H1 (cell line): Measurements from ENCODE around the gene FADS2. TPM values are rescaled to one million over a fixed set of nuclear protein-coding genes. Genes with fewer than 3 reads are reported as not detected.

Source experiments
- CTCF ChIA-PET: fragments of 300-600 bp; sonication (Branson Sonifier 250); formaldehyde crosslinking; loops from one replicate; lab custom pipeline; 2021; ENCODE audit not compliant: partially characterized antibody; lab: Charles Lee
- POLR2A ChIA-PET: fragments of 300-600 bp; sonication (Branson Sonifier 250); formaldehyde crosslinking; loops from one replicate; lab custom pipeline; 2021; ENCODE audit warnings: inconsistent platforms; ENCODE audit not compliant: partially characterized antibody; lab: Charles Lee
- DNase-seq, 2 experiments: peaks; one replicate each; pipeline versions ENCODE4 v3.0.0 to v3.0.0-alpha.2; 2010 to 2022; ENCODE audit warnings: low spot score in 2 of 2, low read depth in 1 of 2, mixed read lengths in 1 of 2
- FAIRE-seq: peaks from 2 replicates; lab custom pipeline; 2011; peaks lifted over from hg19 to GRCh38; lab: Jason Lieb, UNC
- H2AFZ ChIP-seq: 2 replicates; pipeline ENCODE4 v1.8.1; 2012; ENCODE audit warnings: low read length, inconsistent platforms
- H2AK5ac ChIP-seq: 2 replicates; pipeline ENCODE4 v1.6.1; 2013; ENCODE audit warnings: low read depth, low read length
- H2BK120ac ChIP-seq: replicated peaks from 2 replicates; pipeline ENCODE3; 2013; ENCODE audit warnings: low read depth, low read length, inconsistent platforms
- H2BK12ac ChIP-seq: 2 replicates; pipeline ENCODE4 v1.6.1; 2013; ENCODE audit warnings: low read depth, low read length
- H2BK15ac ChIP-seq: 2 replicates; pipeline ENCODE4 v1.6.1; 2013; ENCODE audit warnings: low read length
- H2BK20ac ChIP-seq: 2 replicates; pipeline ENCODE4 v1.6.1; 2013; ENCODE audit warnings: low read length
- H2BK5ac ChIP-seq: 2 replicates; pipeline ENCODE4 v1.6.1; 2013; ENCODE audit warnings: low read depth, low read length
- H3K14ac ChIP-seq: 2 replicates; pipeline ENCODE4 v1.6.1; 2013; ENCODE audit warnings: inconsistent platforms; ENCODE audit not compliant: insufficient read length
- H3K18ac ChIP-seq: 2 replicates; pipeline ENCODE4 v1.6.1; 2013; ENCODE audit warnings: low read length; ENCODE audit errors: extremely low read depth
- H3K23ac ChIP-seq: 2 replicates; pipeline ENCODE4 v1.6.1; 2013; ENCODE audit warnings: inconsistent platforms; ENCODE audit not compliant: insufficient read length
- H3K23me2 ChIP-seq: 2 replicates; pipeline ENCODE4 v1.6.1; 2013; ENCODE audit warnings: low read depth, low read length
- H3K27ac ChIP-seq: 2 replicates; pipeline ENCODE4 v1.6.1; 2011; ENCODE audit warnings: low read depth, low read length, inconsistent platforms
- H3K27me3 ChIP-seq, 4 experiments: replicated peaks in 1 of 4; 1 replicate in 1 of 4; 2 replicates in 3 of 4; pipeline versions ENCODE4 v1.6.1 to v1.8.1; 2011 to 2013; ENCODE audit warnings: low read length in 3 of 4, mild to moderate bottlenecking in 3 of 4, inconsistent platforms in 2 of 4, mixed read lengths in 2 of 4, moderate library complexity in 1 of 4; ENCODE audit not compliant: control insufficient read depth in 3 of 4, insufficient read depth in 3 of 4; ENCODE audit errors: extremely low read depth in 1 of 4
- H3K36me3 ChIP-seq, 4 experiments: 2 replicates each; pipeline versions ENCODE4 v1.6.1 to v1.8.1; 2011 to 2013; ENCODE audit warnings: mild to moderate bottlenecking in 4 of 4, low read length in 3 of 4, moderate library complexity in 2 of 4, control low read depth in 1 of 4, inconsistent platforms in 1 of 4; ENCODE audit not compliant: insufficient read depth in 4 of 4, control insufficient read depth in 2 of 4
- H3K4ac ChIP-seq: replicated peaks from 2 replicates; pipeline ENCODE3; 2013; ENCODE audit warnings: low read length, low read depth, mixed read lengths, inconsistent platforms; ENCODE audit not compliant: insufficient read length
- H3K4me1 ChIP-seq, 4 experiments: replicated peaks in 1 of 4; 1 replicate in 1 of 4; 2 replicates in 3 of 4; pipeline versions ENCODE4 v1.6.1 to v1.8.1; 2011 to 2013; ENCODE audit warnings: low read length in 3 of 4, inconsistent platforms in 2 of 4, mixed read lengths in 1 of 4; ENCODE audit not compliant: insufficient read depth in 4 of 4, control insufficient read depth in 3 of 4
- H3K4me2 ChIP-seq, 2 experiments: 2 replicates each; pipeline versions ENCODE4 v1.6.1 to v1.8.1; 2011 to 2013; ENCODE audit warnings: low read depth in 2 of 2, low read length in 2 of 2, control low read depth in 1 of 2, inconsistent platforms in 1 of 2, mild to moderate bottlenecking in 1 of 2; ENCODE audit not compliant: insufficient read depth in 1 of 2
- H3K4me3 ChIP-seq, 4 experiments: fragments of 200-600, 300-600 bp in 1 of 4; sonication (generic), shearing (Covaris generic), sonication (Bioruptor Twin) in 1 of 4; 2 replicates each; pipeline versions ENCODE4 v1.5.1 to v1.8.1; 2011 to 2016; ENCODE audit warnings: low read length in 4 of 4, low read depth in 3 of 4, control low read depth in 2 of 4, inconsistent platforms in 2 of 4, mild to moderate bottlenecking in 2 of 4, mixed read lengths in 1 of 4, moderate library complexity in 1 of 4; ENCODE audit not compliant: insufficient read depth in 2 of 4; ENCODE audit errors: extremely low read depth in 1 of 4
- H3K56ac ChIP-seq: replicated peaks from 2 replicates; pipeline ENCODE3; 2013; ENCODE audit warnings: low read depth, mild to moderate bottlenecking, mixed read lengths, low read length, inconsistent platforms; ENCODE audit not compliant: insufficient read length
- H3K79me1 ChIP-seq: 2 replicates; pipeline ENCODE4 v1.6.1; 2013; ENCODE audit warnings: low read depth, low read length, control low read depth
- H3K79me2 ChIP-seq, 2 experiments: 2 replicates each; pipeline versions ENCODE4 v1.6.1 to v1.8.1; 2012 to 2013; ENCODE audit warnings: low read length in 2 of 2, mild to moderate bottlenecking in 2 of 2, inconsistent platforms in 1 of 2; ENCODE audit not compliant: insufficient read depth in 2 of 2, control insufficient read depth in 1 of 2
- H3K9ac ChIP-seq, 4 experiments: replicated peaks in 1 of 4; 1 replicate in 1 of 4; 2 replicates in 3 of 4; pipeline versions ENCODE4 v1.6.1 to v1.8.1; 2011 to 2013; ENCODE audit warnings: low read depth in 3 of 4, low read length in 3 of 4, control low read depth in 2 of 4, mild to moderate bottlenecking in 2 of 4, moderate library complexity in 2 of 4, inconsistent platforms in 1 of 4; ENCODE audit errors: extremely low read depth in 1 of 4
- H3K9me3 ChIP-seq, 2 experiments: 2 replicates each; pipeline versions ENCODE4 v1.6.1 to v1.8.1; 2012 to 2013; ENCODE audit warnings: mild to moderate bottlenecking in 2 of 2, moderate library complexity in 2 of 2, control low read depth in 1 of 2, inconsistent platforms in 1 of 2, low read depth in 1 of 2, low read length in 1 of 2, mixed read lengths in 1 of 2; ENCODE audit not compliant: insufficient read depth in 2 of 2
- H4K20me1 ChIP-seq, 2 experiments: replicated peaks in 1 of 2; 2 replicates each; pipeline versions ENCODE3 to v1.8.1; 2011 to 2013; ENCODE audit warnings: inconsistent platforms in 2 of 2, low read length in 2 of 2, mild to moderate bottlenecking in 1 of 2; ENCODE audit not compliant: insufficient read depth in 2 of 2, control insufficient read depth in 1 of 2
- H4K5ac ChIP-seq: 2 replicates; pipeline ENCODE4 v1.6.1; 2013; ENCODE audit warnings: low read length, low read depth, mixed read lengths, inconsistent platforms; ENCODE audit not compliant: insufficient read length
- H4K8ac ChIP-seq: 2 replicates; pipeline ENCODE4 v1.8.0; 2013; ENCODE audit warnings: mild to moderate bottlenecking, moderate library complexity, low read length, inconsistent platforms; ENCODE audit not compliant: insufficient read depth; ENCODE audit errors: extremely low read depth
- H4K91ac ChIP-seq: replicated peaks from 2 replicates; pipeline ENCODE3; 2013; ENCODE audit warnings: low read length, mixed read lengths, inconsistent platforms; ENCODE audit not compliant: insufficient read length
- ASH2L ChIP-seq: fragments of 200-600, 300-600 bp; sonication (generic); IDR thresholded peaks from one replicate; pipeline ENCODE4 v1.7.1; 2017; ENCODE audit warnings: low read length
- BACH1 ChIP-seq: IDR thresholded peaks from 2 replicates; pipeline ENCODE4 v1.6.1; 2012; ENCODE audit warnings: low read length, improper control_type of control experiment
- EGR1 ChIP-seq: IDR thresholded peaks from 2 replicates; pipeline ENCODE4 v1.6.1; 2011; ENCODE audit warnings: low read depth, low read length, borderline replicate concordance
- EP300 ChIP-seq, 2 experiments: IDR thresholded peaks; 1 replicate in 1 of 2; 2 replicates in 1 of 2; pipeline ENCODE4 v1.6.1; 2011 to 2012; ENCODE audit warnings: low read depth in 2 of 2, low read length in 2 of 2, mild to moderate bottlenecking in 2 of 2, borderline replicate concordance in 1 of 2, inconsistent platforms in 1 of 2, moderate library complexity in 1 of 2
- HDAC6 ChIP-seq: IDR thresholded peaks from one replicate; pipeline ENCODE4 v1.7.1; 2012; ENCODE audit warnings: low read depth, mild to moderate bottlenecking, inconsistent platforms, low read length, moderate library complexity
- MAFK ChIP-seq: IDR thresholded peaks from 2 replicates; pipeline ENCODE4 v1.6.1; 2012; ENCODE audit warnings: low read depth, mild to moderate bottlenecking, improper control_type of control experiment, low read length
- NANOG ChIP-seq: IDR thresholded peaks from 2 replicates; pipeline ENCODE4 v1.6.1; 2011; ENCODE audit warnings: low read length, low read depth, mild to moderate bottlenecking, inconsistent platforms; ENCODE audit not compliant: insufficient read depth, poor library complexity, severe bottlenecking
- PHF8 ChIP-seq: fragments of 200-600 bp; sonication (generic); conservative IDR thresholded peaks from 2 replicates; pipeline ENCODE4 v1.7.1; 2012; ENCODE audit warnings: low read depth, mild to moderate bottlenecking, inconsistent platforms, low read length, moderate library complexity
- POU5F1 ChIP-seq: IDR thresholded peaks from 2 replicates; pipeline ENCODE4 v1.6.1; 2011; ENCODE audit warnings: low read depth, mild to moderate bottlenecking, low read length, moderate library complexity
- SUZ12 ChIP-seq: fragments of 200-600 bp; sonication (generic); IDR thresholded peaks from 2 replicates; pipeline ENCODE4 v1.6.1; 2012; ENCODE audit warnings: mild to moderate bottlenecking, inconsistent platforms, low read length, moderate library complexity, mixed read lengths
- TEAD4 ChIP-seq: IDR thresholded peaks from 2 replicates; pipeline ENCODE4 v1.6.1; 2012; ENCODE audit warnings: low read depth, low read length, inconsistent platforms, mixed read lengths
- WGBS, 2 experiments: shearing (Covaris generic) in 1 of 2; methylation state at CpG; one replicate each; pipeline versions ENCODE4 v1.1.6 to v1.1.7; 2013 to 2015; ENCODE audit warnings: low lambda C conversion rate in 2 of 2, mixed read lengths in 2 of 2, inconsistent platforms in 1 of 2, low coverage in 1 of 2, missing lambda C conversion rate in 1 of 2; ENCODE audit not compliant: insufficient replicate concordance in 2 of 2, insufficient coverage in 1 of 2, insufficient read length in 1 of 2; ENCODE audit errors: extremely low coverage in 1 of 2, missing lambda C conversion rate in 1 of 2; 5-methylcytosine and 5-hydroxymethylcytosine counted together
- polyA plus RNA-seq, 7 experiments: library from polyadenylated mRNA; depleted of rRNA in 3 of 7; stranded (reverse) in 5 of 7; unstranded in 2 of 7; fragments of >200 nt in 5 of 7; fragments of 200-250 nt in 2 of 7; gene quantifications; 1 replicate in 5 of 7; 2 replicates in 1 of 7; 4 replicates in 1 of 7; pipeline versions ENCODE4 v1.2.1 to v1.2.3, GENCODE V29; 2011 to 2013; ENCODE audit warnings: missing spikeins in 2 of 7, mixed read lengths in 2 of 7
- total RNA-seq: library from RNA; stranded (reverse); fragmentation: NEBNext Ultra II Directional; extraction: Animal tissue kit (Norgen Biotek cat#: 25700); gene quantifications from 2 replicates; pipeline ENCODE4 v1.2.1, GENCODE V29; 2021

Gene FADS2
- total and polyA plus RNA-seq, 2 of the 8 experiments (the other 6 are each of a cell fraction or from before 2014, with no cell fraction given): 499 to 701 TPM

- Histone ChIP-seq H2BK15ac (peak within 1 kb of the TSS; percentile 88; the same call in 1 of the 2 replicates), H2BK5ac (peak within 1 kb of the TSS; percentile 100), H2BK12ac (peak within 1 kb of the TSS; percentile 100), H3K36me3 (peaks cover 17 to 41% (median 33%) of the 10 kb centered on the region in 4 experiments; a peak in 7 of 8 replicates), H4K91ac (peak within 1 kb of the TSS; percentile 97), H4K5ac (peak within 1 kb of the TSS; percentile 98), H3K27me3 (no peaks in the 10 kb centered on the region), H2AK5ac (no peak within 1 kb of the TSS; the same call in 1 of the 2 replicates), H3K23me2 (peaks cover 2% of the 10 kb centered on the region; the same call in 1 of the 2 replicates), H4K8ac (peak within 1 kb of the TSS; percentile 98), H3K4me2 (peak within 1 kb of the TSS; percentile 68 to 93), H3K9me3 (no peaks in the 10 kb centered on the region), H3K27ac (peak within 1 kb of the TSS; percentile 100), H2BK20ac (peak within 1 kb of the TSS; percentile 88; the same call in 1 of the 2 replicates), H3K4me3 (peak within 1 kb of the TSS; percentile 86 to 99 (median 98)), H4K20me1 (peaks cover 9 to 10% of the 10 kb centered on the region in 2 experiments), H3K4ac (peak within 1 kb of the TSS; percentile 57), H3K14ac (no peak within 1 kb of the TSS), H2AFZ (peak within 1 kb of the TSS; percentile 98; the same call in 1 of the 2 replicates), H3K4me1 (peaks cover 0 to 4% (median 0%) of the 10 kb centered on the region in 4 experiments; a peak in 1 of 7 replicates), H2BK120ac (peak within 1 kb of the TSS; percentile 94), H3K56ac (peak within 1 kb of the TSS; percentile 96), H3K9ac (peak within 1 kb of the TSS; percentile 90 to 100 (median 99)), H3K79me1 (no peaks in the 10 kb centered on the region; the same call in 1 of the 2 replicates), H3K23ac (no peak within 1 kb of the TSS), H3K18ac (peak within 1 kb of the TSS; percentile 100), H3K79me2 (peaks cover 8 to 53% of the 10 kb centered on the region in 2 experiments)
- FAIRE-seq (no peak), DNase-seq (peak; percentile 80 to 95)
- WGBS, 2 experiments: 1% methylated on average over 60 of the region's 61 CpGs; no CpG with 5 or more reads in 1 of the 2 experiments
- ChIA-PET POLR2A (interaction anchor here (0.8 to 20.9 kb wide), 27 partner anchors 8 to 332 kb away, joined by 3 to 354 read pairs (median 6); partner anchors contain the start of genes FADS1, FADS2, FTH1 and MYRF), CTCF (interaction anchor here (0.6 to 10.5 kb wide), 11 partner anchors 12 to 664 kb away, joined by 3 to 168 read pairs (median 6); no protein-coding TSS in a partner anchor)
- TF ChIP-seq PHF8 (peak; percentile 90), SUZ12 (no peak), NANOG (no peak), ASH2L (peak; percentile 43), EP300 (IDR thresholded peaks at IDR 0.05; ENCODE audit: borderline replicate concordance in 1 of 2, low read depth in 2 of 2, low read length in 2 of 2) (no peak), BACH1 (no peak), MAFK (no peak), EGR1 (no peak), POU5F1 (no peak), TEAD4 (no peak), HDAC6 (no peak)
Measured at GRCh38 chr11:61792310-61793082, 35.6 kb upstream of the FADS2 start, which contains the start of the genes FEN1 and TMEM258. TSS of gene FEN1 (plus strand) at chr11:61792911. CDS start at chr11:61795362, 2,451 bp downstream. TSS of gene TMEM258 (minus strand) at chr11:61792599. CDS start at chr11:61792558, 41 bp downstream.
